GM19452 (cell line): ENCODE data around the gene ZEB2.

Source experiments
- ATAC-seq: cut with Tn5 transposase; IDR thresholded peaks from one replicate; pipeline ENCODE4 v1.9.1; 2021; ENCODE audit not compliant: unreplicated experiment

The ZEB2 gene

DNA sequence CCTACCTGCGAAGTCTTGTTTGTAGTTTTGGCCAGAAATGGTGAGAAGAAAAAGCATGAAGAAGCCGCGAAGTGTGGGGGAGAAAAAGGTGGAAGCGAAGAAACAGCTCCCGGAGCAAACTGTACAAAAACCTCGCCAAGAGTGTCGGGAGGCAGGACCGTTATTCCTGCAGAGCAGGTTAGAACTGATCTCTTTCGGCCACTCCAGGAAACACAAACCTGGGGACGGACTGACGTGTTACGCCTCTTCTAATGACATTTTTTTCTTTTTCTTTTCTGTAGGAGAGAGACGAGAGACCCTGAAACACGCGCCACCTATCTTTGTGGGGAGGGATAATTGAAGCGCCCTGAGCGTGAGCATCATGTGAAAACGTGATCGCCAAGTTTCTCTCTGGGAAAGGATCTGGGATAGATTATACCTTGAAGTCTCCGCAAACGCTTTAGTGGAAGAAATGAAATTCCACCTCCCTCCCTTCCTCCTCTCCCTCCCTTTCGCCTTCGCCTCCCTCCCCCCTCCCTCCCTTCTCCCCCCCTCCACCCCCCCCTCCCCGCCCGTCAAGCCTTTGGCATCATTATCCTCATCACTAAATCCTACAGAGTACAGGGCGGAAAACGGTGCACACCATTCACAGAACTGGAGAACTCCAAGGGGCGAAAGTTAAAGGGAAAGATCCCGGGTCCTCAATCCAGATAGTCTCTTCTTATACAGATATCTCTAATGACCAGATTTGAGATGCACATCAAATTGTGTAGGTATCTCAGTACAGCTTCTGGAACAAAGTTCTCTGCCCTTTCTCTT, at the start of gene ZEB2:
ZEB2 (minus strand) TSS at position 186 of the 798 bp plus-strand sequence. CDS start 2,769 bp downstream, outside the sequence.
- ATAC-seq: no peak

- ATAC-seq: no peak
These were observed 47.8 kb upstream of the ZEB2 start for GRCh38 chr2:144567745-144568144.

DNA sequence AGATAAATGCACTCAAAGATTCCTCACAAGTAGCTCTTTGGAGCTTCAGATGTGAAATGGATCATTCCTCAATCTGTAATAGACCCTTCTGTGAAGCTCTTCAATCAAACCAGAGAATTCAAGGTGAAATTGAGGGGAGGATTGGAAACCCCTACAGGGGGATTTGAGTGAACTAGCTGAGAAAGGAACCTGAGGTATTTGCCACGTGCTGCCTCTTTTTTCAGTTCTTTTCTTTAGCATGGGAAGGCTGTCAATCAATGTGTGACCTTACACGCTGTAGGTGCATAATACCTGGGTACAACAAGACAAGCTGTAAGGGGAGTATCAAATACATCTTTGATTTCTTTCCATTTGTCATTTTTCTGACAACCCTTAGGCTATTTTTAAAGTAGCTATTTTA, 46.5 kb upstream of the ZEB2 start:
- no peak for ATAC-seq

DNA sequence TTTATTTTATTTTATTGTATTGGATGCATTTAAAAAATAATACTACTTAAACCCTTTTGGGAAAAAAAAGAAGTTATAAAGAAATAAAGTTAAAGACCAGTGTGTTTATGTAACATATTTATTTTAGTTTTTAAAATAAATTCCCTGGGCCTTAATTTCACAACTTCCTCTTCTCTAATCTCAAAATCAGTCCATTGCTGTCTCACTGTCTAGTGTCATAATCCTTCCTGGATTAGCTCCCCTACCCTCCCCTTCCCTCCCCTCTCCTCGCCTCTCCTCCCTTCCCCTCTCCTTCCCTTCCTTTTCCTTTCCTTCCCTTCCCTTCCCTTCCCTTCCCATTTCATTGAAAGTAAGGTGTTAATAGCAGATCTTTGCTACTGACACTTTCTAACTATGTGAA, 40.3 kb upstream of the ZEB2 start:
- ATAC-seq: no peak

DNA sequence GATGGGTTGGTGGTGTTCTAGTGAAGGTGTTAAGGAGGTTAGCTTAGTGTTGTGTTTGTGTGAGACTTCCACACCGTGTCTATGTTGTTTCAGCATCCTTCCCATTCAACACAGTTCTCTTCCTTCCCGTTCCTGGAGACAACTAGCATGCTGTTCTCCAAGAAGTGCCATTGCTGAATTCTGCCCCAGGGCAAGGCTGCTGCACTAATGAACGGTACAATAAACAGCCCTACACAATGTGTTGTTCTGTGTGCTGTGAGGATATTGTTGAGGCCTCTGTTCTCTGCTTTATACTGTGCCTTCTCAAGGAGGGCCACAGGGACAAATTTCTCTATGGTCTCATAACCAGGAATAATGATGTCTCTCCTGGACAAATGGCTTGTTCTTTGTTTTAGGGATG, 39.8 kb upstream of the ZEB2 start:
- ATAC-seq: no peak

DNA sequence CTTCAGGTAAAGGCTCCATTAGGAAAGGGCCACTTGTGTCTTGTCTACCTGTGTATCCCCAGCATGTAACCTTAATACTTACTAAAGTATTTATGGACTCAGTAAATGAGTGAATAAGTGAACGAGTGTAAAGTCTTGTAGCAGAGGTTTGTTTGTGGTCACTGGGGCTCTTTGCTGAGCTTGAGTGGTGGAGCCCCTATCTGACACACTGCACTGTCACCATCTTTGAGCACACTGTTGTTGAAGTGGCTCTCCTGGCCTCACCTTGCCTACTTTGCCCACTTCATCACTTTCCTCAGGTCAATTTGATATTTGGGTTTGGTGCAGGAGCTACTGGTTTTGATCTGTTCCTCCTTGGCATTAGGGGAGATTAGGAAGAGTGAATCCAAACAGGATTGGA, 39.3 kb upstream of the ZEB2 start:
- ATAC-seq: no peak

DNA sequence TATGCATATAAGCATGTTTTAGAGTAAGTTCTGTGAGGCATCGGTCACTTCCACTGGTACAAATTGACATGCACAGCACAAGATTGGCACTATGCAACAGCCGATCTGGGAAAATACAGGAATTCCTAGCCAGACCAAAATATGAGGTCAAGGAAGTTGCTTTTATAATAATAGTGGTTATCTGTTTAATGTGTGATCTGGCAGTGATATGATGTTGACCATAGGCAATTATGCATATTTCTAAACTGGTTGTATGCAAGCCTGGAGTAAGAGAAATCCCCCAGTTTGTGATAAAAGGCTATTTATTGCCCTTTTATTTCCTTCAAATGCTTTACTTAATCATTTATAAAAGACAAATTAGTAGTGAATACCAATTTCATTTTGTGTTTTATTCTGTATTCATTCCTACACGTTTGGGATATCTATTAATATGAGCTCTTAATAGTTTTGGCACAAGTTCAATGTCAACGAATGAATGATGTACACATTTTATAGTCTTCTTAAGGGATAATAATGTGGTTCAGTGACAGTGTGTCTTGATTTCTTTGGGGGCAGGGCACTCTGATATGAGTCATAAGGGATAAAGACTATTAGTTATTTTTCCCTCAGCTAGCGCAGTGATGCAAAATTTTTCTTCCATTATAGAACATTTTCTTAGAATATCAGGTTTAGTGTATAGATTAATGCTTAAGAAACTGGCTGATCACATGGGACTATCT, 34.7 kb upstream of the ZEB2 start:
- ATAC-seq: no peak

- no peak for ATAC-seq
These were observed 33.5 kb upstream of the ZEB2 start for GRCh38 chr2:144553379-144553778.

- no peak for ATAC-seq
These were observed 32.9 kb upstream of the ZEB2 start for GRCh38 chr2:144552821-144553220.

GRCh38 chr2:144550911-144551310, 31.0 kb upstream of the ZEB2 start:
- ATAC-seq: no peak

- no peak for ATAC-seq
These were observed 30.2 kb upstream of the ZEB2 start for GRCh38 chr2:144550084-144550483.

GRCh38 chr2:144548532-144549191, 28.7 kb upstream of the ZEB2 start:
- peak; percentile 61 for ATAC-seq

DNA sequence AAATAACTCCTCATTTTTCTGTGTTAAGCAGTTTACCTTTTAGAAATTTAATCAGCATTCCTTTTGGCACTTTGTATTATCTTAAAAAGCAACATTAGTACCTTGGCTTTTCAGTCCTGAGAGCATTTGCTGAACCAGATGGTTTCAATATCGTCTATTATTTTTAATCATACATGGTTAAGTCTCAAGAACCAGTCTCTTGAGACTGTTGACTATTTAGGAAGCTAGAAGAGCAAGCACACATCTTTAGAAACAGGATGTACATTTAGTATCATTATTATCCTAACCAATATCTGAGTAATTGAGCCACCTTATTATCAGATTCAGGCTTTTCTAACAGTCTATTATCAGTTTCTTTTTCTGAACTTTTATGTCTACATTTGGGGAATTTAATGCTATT, 28.2 kb upstream of the ZEB2 start:
- no peak for ATAC-seq

DNA sequence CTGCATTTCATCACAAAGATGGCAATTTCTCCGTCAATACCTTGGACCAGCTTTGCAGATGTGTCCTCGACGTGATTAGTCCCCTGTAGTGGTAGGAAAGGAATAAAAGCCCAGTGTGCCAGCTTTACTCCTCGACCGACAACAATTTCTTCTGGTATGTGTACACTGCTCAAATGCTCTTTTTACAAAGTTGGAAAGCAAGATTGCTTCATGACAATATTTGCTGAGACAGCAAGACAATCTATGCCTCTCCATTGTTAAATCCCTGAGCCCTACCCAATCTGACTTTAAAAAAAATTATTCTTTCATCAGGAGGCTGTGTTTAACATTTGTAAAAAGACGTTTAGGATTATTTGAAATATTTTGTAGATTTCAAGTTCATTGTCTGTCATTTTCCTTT, 27.6 kb upstream of the ZEB2 start:
- no peak for ATAC-seq

- ATAC-seq: no peak
These were observed 27.0 kb upstream of the ZEB2 start for GRCh38 chr2:144546933-144547332.

GRCh38 chr2:144545787-144546186, 25.9 kb upstream of the ZEB2 start:
- ATAC-seq: no peak

DNA sequence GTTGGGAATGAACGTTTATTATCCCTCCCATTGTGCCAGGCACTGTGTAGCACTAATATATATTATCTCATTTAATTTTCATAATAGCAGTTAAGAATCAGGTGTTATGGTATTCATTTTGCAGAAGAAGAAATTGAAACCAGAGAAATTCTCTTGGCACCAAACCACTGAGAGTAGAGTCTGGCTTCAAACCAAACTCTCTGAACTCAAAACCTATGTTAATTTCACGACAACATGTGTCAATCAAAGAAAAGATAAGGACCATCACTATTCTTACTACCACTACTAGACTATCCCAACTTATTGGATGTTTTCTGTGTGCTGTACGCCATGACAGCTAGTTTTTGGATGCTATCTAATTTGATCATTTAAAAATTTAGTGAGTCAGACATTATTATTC, 24.1 kb upstream of the ZEB2 start:
- no peak for ATAC-seq

DNA sequence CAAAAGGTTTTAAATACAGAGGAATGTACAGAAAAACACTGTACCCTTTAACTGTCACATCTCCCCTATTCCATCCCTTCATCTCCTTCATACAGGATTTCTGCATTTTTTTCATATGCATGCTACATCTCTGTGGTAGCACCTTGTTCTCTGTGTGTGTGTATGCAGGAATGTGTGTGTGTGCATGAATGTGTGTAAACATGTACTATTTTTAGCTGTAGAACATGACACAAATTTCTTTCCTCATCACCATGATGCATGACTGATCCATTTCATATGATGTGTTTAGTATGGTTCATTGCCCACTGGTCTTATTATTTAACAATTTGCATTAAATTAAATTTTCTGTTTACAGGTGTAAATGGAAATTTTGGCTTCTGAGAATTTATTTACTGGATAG, 21.5 kb upstream of the ZEB2 start:
- ATAC-seq: no peak

DNA sequence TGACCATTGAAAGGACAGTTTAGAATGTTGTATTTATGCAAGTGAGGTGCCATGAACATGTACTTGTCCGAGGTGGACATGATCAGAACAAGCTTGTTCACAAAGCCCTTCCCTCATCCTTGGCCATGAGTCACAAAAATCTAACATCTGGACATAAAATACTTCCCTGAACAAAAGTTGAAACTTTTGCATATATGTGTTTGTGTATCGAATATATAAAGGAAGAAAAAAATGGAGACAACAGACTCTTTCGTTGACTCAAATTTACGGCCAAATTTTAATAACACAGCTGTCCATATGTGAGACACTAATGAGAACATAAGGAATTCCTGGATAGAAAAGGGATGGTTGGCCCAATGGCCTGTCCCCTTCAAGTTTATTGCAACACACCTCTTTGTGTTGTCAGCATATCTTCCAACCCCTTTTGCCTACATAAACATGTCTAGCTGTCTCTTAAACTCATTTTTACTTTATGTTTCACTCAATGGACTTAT, 19.4 kb upstream of the ZEB2 start:
- ATAC-seq: no peak

GRCh38 chr2:144535300-144535699, 15.4 kb upstream of the ZEB2 start:
- ATAC-seq: no peak

- ATAC-seq: no peak
These were observed 13.3 kb upstream of the ZEB2 start for GRCh38 chr2:144533221-144533620.

GRCh38 chr2:144530596-144530995, 10.7 kb upstream of the ZEB2 start:
- ATAC-seq: no peak
